ENCODE measurements around the gene TPCN2. TPM values are rescaled to one million over a fixed set of nuclear protein-coding genes. Genes with fewer than 3 reads are reported as not detected.

Gene TPCN2
- total and polyA plus RNA-seq, 9 of the 15 experiments (the other 6 are each of a cell fraction or from before 2014, with no cell fraction given), result 0.66 to 10.2 (median 4.6) TPM

- TF ChIP-seq, protein P1, sequence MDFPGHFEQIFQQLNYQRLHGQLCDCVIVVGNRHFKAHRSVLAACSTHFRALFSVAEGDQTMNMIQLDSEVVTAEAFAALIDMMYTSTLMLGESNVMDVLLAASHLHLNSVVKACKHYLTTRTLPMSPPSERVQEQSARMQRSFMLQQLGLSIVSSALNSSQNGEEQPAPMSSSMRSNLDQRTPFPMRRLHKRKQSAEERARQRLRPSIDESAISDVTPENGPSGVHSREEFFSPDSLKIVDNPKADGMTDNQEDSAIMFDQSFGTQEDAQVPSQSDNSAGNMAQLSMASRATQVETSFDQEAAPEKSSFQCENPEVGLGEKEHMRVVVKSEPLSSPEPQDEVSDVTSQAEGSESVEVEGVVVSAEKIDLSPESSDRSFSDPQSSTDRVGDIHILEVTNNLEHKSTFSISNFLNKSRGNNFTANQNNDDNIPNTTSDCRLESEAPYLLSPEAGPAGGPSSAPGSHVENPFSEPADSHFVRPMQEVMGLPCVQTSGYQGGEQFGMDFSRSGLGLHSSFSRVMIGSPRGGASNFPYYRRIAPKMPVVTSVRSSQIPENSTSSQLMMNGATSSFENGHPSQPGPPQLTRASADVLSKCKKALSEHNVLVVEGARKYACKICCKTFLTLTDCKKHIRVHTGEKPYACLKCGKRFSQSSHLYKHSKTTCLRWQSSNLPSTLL (IDR thresholded peaks at IDR 0.05), result no peak
- TF ChIP-seq, protein P2, sequence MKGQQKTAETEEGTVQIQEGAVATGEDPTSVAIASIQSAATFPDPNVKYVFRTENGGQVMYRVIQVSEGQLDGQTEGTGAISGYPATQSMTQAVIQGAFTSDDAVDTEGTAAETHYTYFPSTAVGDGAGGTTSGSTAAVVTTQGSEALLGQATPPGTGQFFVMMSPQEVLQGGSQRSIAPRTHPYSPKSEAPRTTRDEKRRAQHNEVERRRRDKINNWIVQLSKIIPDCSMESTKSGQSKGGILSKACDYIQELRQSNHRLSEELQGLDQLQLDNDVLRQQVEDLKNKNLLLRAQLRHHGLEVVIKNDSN (CRISPR knock-in tag; IDR thresholded peaks at IDR 0.05), result peak; percentile 77
- TF ChIP-seq NFYB (IDR thresholded peaks at IDR 0.05; ENCODE audit: extremely low read depth, insufficient read length), result peak; percentile 83
- TF ChIP-seq TGIF2 (CRISPR knock-in tag; IDR thresholded peaks at IDR 0.05), result no peak
- TF ChIP-seq ZHX1 (conservative IDR thresholded peaks at IDR 0.05; ENCODE audit: low read length), result no peak
- TF ChIP-seq ELK1 (CRISPR knock-in tag; IDR thresholded peaks at IDR 0.05), result no peak
- peak; percentile 39; the same call in 1 of the 2 replicates for TF ChIP-seq SPI1 (IDR thresholded peaks at IDR 0.05; ENCODE audit: borderline replicate concordance, low read depth, low read length)
- TF ChIP-seq KAT2B (IDR thresholded peaks at IDR 0.05; ENCODE audit: low read depth, low read length), result no peak
- TF ChIP-seq TOE1 (IDR thresholded peaks at IDR 0.05; ENCODE audit: borderline replicate concordance), result peak; percentile 85
- TF ChIP-seq TOE1 (CRISPR knock-in tag; IDR thresholded peaks at IDR 0.05; ENCODE audit: borderline replicate concordance, low read depth), result no peak
- TF ChIP-seq FOS (IDR thresholded peaks at IDR 0.05; ENCODE audit: extremely low read depth, insufficient read length), result peak; percentile 74
- TF ChIP-seq ZNF232 (CRISPR knock-in tag; IDR thresholded peaks at IDR 0.05), result no peak
- TF ChIP-seq PTTG1 (tag; IDR thresholded peaks at IDR 0.05; ENCODE audit: low read depth), result no peak
- TF ChIP-seq, protein P3, sequence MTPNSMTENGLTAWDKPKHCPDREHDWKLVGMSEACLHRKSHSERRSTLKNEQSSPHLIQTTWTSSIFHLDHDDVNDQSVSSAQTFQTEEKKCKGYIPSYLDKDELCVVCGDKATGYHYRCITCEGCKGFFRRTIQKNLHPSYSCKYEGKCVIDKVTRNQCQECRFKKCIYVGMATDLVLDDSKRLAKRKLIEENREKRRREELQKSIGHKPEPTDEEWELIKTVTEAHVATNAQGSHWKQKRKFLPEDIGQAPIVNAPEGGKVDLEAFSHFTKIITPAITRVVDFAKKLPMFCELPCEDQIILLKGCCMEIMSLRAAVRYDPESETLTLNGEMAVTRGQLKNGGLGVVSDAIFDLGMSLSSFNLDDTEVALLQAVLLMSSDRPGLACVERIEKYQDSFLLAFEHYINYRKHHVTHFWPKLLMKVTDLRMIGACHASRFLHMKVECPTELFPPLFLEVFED (CRISPR knock-in tag; conservative IDR thresholded peaks at IDR 0.05), result no peak
- peak; percentile 91 for TF ChIP-seq RAD51 (IDR thresholded peaks at IDR 0.05; ENCODE audit: borderline replicate concordance, low read depth)
- no peak for TF ChIP-seq CC2D1A (IDR thresholded peaks at IDR 0.05)
- TF ChIP-seq, protein P4, sequence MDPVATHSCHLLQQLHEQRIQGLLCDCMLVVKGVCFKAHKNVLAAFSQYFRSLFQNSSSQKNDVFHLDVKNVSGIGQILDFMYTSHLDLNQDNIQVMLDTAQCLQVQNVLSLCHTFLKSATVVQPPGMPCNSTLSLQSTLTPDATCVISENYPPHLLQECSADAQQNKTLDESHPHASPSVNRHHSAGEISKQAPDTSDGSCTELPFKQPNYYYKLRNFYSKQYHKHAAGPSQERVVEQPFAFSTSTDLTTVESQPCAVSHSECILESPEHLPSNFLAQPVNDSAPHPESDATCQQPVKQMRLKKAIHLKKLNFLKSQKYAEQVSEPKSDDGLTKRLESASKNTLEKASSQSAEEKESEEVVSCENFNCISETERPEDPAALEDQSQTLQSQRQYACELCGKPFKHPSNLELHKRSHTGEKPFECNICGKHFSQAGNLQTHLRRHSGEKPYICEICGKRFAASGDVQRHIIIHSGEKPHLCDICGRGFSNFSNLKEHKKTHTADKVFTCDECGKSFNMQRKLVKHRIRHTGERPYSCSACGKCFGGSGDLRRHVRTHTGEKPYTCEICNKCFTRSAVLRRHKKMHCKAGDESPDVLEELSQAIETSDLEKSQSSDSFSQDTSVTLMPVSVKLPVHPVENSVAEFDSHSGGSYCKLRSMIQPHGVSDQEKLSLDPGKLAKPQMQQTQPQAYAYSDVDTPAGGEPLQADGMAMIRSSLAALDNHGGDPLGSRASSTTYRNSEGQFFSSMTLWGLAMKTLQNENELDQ (CRISPR knock-in tag; IDR thresholded peaks at IDR 0.05; ENCODE audit: borderline replicate concordance), result no peak
Observed at GRCh38 chr11:69142895-69143294, 94.2 kb downstream of the TPCN2 start (continued).

Measured in K562 (cell line).